ENCODE results near the gene PTAFR.

GRCh38 chr1:28136169-28136921 lies 40.1 kb downstream of the PTAFR start:
- TF ChIP-seq POLR2A (IDR thresholded peaks at IDR 0.05) (no peak), POLR2AphosphoS5 (IDR thresholded peaks at IDR 0.05) (no peak)
- TF ChIP-seq, protein P1, sequence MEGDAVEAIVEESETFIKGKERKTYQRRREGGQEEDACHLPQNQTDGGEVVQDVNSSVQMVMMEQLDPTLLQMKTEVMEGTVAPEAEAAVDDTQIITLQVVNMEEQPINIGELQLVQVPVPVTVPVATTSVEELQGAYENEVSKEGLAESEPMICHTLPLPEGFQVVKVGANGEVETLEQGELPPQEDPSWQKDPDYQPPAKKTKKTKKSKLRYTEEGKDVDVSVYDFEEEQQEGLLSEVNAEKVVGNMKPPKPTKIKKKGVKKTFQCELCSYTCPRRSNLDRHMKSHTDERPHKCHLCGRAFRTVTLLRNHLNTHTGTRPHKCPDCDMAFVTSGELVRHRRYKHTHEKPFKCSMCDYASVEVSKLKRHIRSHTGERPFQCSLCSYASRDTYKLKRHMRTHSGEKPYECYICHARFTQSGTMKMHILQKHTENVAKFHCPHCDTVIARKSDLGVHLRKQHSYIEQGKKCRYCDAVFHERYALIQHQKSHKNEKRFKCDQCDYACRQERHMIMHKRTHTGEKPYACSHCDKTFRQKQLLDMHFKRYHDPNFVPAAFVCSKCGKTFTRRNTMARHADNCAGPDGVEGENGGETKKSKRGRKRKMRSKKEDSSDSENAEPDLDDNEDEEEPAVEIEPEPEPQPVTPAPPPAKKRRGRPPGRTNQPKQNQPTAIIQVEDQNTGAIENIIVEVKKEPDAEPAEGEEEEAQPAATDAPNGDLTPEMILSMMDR (IDR thresholded peaks at IDR 0.05) = no peak

All from upper lobe of left lung (tissue), 4 donors.